OCI-LY1 (cell line): ENCODE measurements around the gene INSR.

Experiments
- H2AFZ ChIP-seq: fragments of 200-600 bp; sonication (generic), shearing (Covaris generic); 2 replicates; pipeline ENCODE4 v1.6.0; 2014; ENCODE audit warnings: antibody characterized with exemption, mild to moderate bottlenecking, low read length
- H3F3A ChIP-seq: fragments of 200-600 bp; sonication (generic), shearing (Covaris generic); 2 replicates; pipeline ENCODE4 v1.6.0; 2014; ENCODE audit warnings: mild to moderate bottlenecking, antibody characterized with exemption, low read length, moderate library complexity; ENCODE audit not compliant: insufficient read depth
- H3K27ac ChIP-seq: fragments of 200-600 bp; sonication (generic); 2 replicates; pipeline ENCODE4 v1.5.1; 2014; ENCODE audit warnings: low read length, mixed run types, mild to moderate bottlenecking, low read depth; ENCODE audit not compliant: poor library complexity, severe bottlenecking
- H3K27me3 ChIP-seq: fragments of 200-600 bp; sonication (generic); 2 replicates; pipeline ENCODE4 v1.6.0; 2014; ENCODE audit warnings: antibody characterized with exemption, mild to moderate bottlenecking, low read length, moderate library complexity; ENCODE audit not compliant: insufficient read depth
- H3K36me3 ChIP-seq: fragments of 200-600 bp; sonication (generic); 2 replicates; pipeline ENCODE4 v1.6.1; 2014; ENCODE audit warnings: mild to moderate bottlenecking, antibody characterized with exemption, low read length, moderate library complexity, mixed read lengths; ENCODE audit not compliant: insufficient read depth
- H3K4me1 ChIP-seq: fragments of 200-600 bp; sonication (generic); 2 replicates; pipeline ENCODE4 v1.5.1; 2014; ENCODE audit warnings: mild to moderate bottlenecking, low read length, moderate library complexity; ENCODE audit not compliant: insufficient read depth, severe bottlenecking
- H3K4me2 ChIP-seq: fragments of 200-600 bp; sonication (generic), shearing (Covaris generic); 2 replicates; pipeline ENCODE4 v1.6.1; 2014; ENCODE audit warnings: low read length
- H3K4me3 ChIP-seq: fragments of 200-600 bp; sonication (generic); 2 replicates; pipeline ENCODE4 v1.5.1; 2014; ENCODE audit warnings: low read length, low read depth, mild to moderate bottlenecking, mixed read lengths; ENCODE audit not compliant: poor library complexity, severe bottlenecking
- H3K79me2 ChIP-seq: fragments of 200-600 bp; shearing (Covaris generic); 2 replicates; pipeline ENCODE4 v1.6.1; 2016; ENCODE audit warnings: mixed run types, low read length, mixed read lengths; ENCODE audit not compliant: insufficient read depth
- H3K9ac ChIP-seq: fragments of 200-600 bp; sonication (generic), shearing (Covaris generic); 2 replicates; pipeline ENCODE4 v1.6.1; 2014; ENCODE audit warnings: mild to moderate bottlenecking, low read length, mixed read lengths
- H3K9me2 ChIP-seq: fragments of 200-600 bp; sonication (generic), shearing (Covaris generic); 2 replicates; pipeline ENCODE4 v1.6.1; 2014; ENCODE audit warnings: low read depth, mild to moderate bottlenecking, low read length, mixed read lengths
- H3K9me3 ChIP-seq: fragments of 200-600 bp; shearing (Covaris generic); 2 replicates; pipeline ENCODE4 v1.6.1; 2014; ENCODE audit warnings: low read length, mixed read lengths
- H4K20me1 ChIP-seq: fragments of 200-600 bp; sonication (generic), shearing (Covaris generic); 2 replicates; pipeline ENCODE4 v1.6.0; 2016; ENCODE audit warnings: mild to moderate bottlenecking, low read length; ENCODE audit not compliant: insufficient read depth
- EZH2 ChIP-seq: fragments of 200-600 bp; sonication (generic), shearing (Covaris generic); IDR thresholded peaks from 2 replicates; pipeline ENCODE4 v1.8.0; 2017; ENCODE audit warnings: borderline replicate concordance, mixed run types, mild to moderate bottlenecking, antibody characterized with exemption, low read length, moderate library complexity, mixed read lengths
- TF ChIP-seq, protein P1 (sequence below): fragments of 200-600 bp; sonication (generic), shearing (Covaris generic); IDR thresholded peaks from 2 replicates; pipeline ENCODE4 v1.5.1; 2017; ENCODE audit warnings: mild to moderate bottlenecking, antibody characterized with exemption, low read length, moderate library complexity, mixed read lengths

The INSR gene

DNA sequence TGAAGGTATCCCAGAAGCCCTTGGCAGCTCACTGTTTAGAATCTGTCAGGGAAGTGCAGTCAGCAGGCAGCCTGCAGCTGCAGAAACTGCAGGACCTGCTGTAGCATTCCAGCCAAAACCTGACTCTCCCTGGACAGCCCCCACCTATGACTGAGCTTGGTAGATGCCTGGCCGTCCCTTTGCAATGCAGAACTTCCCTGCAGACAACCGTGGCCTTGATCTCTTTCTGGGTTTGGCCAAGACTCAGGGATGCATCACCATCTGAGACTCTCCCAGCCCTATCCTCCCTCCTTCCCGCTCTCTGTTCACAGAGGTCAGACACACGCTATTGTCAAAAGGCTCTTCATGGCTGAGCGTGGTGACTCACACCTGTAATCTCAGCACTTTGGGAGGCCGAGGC is 125.3 kb downstream of the INSR start:
- Histone ChIP-seq H3F3A (no peaks in the 10 kb centered on the region), H3K9me2 (no peaks in the 10 kb centered on the region), H3K27me3 (peaks cover 2% of the 10 kb centered on the region; the same call in 1 of the 2 replicates), H3K4me2 (no peak overlapping the region), H3K36me3 (no peaks in the 10 kb centered on the region; the same call in 1 of the 2 replicates), H3K4me3 (no peak overlapping the region), H3K9ac (no peak overlapping the region), H3K79me2 (no peaks in the 10 kb centered on the region), H3K4me1 (no peaks in the 10 kb centered on the region), H4K20me1 (no peaks in the 10 kb centered on the region), H3K27ac (no peak overlapping the region), H2AFZ (no peak overlapping the region), H3K9me3 (no peaks in the 10 kb centered on the region)
- TF ChIP-seq EZH2: no peak
- TF ChIP-seq, protein P1, sequence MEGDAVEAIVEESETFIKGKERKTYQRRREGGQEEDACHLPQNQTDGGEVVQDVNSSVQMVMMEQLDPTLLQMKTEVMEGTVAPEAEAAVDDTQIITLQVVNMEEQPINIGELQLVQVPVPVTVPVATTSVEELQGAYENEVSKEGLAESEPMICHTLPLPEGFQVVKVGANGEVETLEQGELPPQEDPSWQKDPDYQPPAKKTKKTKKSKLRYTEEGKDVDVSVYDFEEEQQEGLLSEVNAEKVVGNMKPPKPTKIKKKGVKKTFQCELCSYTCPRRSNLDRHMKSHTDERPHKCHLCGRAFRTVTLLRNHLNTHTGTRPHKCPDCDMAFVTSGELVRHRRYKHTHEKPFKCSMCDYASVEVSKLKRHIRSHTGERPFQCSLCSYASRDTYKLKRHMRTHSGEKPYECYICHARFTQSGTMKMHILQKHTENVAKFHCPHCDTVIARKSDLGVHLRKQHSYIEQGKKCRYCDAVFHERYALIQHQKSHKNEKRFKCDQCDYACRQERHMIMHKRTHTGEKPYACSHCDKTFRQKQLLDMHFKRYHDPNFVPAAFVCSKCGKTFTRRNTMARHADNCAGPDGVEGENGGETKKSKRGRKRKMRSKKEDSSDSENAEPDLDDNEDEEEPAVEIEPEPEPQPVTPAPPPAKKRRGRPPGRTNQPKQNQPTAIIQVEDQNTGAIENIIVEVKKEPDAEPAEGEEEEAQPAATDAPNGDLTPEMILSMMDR: no peak

DNA sequence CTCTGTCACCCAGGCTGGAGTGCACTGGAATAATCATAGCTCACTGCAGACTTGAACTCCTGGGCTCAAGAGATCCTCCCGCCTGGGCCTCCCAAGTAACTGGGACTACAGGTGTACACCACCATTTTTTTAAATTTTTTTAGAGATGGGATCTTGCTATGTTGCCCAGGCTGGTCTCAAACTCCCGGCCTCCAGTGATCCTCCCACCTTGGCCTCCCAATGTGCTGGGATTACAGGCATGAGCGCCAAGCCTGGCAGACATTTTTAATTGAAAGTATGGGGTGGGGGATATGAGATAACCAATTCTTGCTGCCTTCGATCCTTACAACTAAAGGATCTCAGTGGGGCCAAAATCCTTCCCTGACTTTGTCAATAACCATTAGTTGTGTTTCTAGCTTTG is 132.9 kb downstream of the INSR start:
- Histone ChIP-seq H3K9me3 (no peaks in the 10 kb centered on the region), H3F3A (no peaks in the 10 kb centered on the region), H3K4me1 (peaks cover 7% of the 10 kb centered on the region), H3K9me2 (no peaks in the 10 kb centered on the region), H3K79me2 (no peaks in the 10 kb centered on the region), H4K20me1 (no peaks in the 10 kb centered on the region), H3K4me2 (no peak overlapping the region), H3K27ac (no peak overlapping the region), H3K4me3 (no peak overlapping the region), H2AFZ (no peak overlapping the region), H3K9ac (no peak overlapping the region), H3K27me3 (no peaks in the 10 kb centered on the region), H3K36me3 (no peaks in the 10 kb centered on the region)
- TF ChIP-seq EZH2: no peak
- TF ChIP-seq, protein P1: no peak

DNA sequence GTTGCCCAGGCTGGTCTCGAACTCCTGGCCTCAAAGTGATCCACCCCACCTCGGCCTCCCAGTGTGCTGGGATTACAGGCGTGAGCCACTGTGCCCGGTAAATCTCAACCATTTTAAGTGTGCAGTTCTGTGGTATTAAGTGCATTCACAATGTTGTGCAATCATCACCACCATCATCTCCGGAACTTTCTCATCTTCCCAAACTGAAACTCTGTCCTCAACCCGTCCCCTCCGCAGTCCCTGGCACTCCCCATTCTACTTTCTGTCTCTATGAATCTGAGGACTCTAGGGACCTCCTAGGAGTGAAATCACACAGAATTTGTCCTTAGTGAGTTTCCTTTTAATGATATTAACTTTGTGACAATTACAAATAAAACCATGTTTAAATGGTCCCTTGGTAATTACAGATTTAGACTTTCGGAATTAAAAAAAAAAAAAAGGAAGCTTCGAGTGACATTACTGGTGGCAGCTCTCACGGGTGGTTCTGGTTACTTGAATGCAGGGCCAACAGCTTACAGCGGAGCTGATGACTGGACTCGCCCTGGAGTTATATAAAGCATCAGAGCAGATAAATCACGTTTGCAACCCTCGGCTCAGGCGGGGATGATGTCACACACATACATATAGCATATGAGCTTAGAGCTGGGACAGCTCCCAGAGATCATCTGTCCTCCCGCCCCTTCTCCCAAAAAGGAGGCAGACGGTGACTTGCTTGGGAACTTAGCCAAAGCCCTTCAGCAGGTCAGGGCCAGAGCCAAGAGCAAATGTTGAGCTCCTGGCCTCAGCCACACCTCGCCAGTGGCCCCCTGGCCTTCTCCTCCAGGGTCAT is 134.9 kb downstream of the INSR start:
- TF ChIP-seq EZH2: no peak
- TF ChIP-seq, protein P1: no peak
- H3K9me3 ChIP-seq: no peaks in the 10 kb centered on the region
- no peak overlapping the region for H3K4me2 ChIP-seq
- H3K36me3 ChIP-seq: no peaks in the 10 kb centered on the region
- no peak overlapping the region for H3K9ac ChIP-seq
- H3K27me3 ChIP-seq: no peaks in the 10 kb centered on the region
- no peak overlapping the region for H3K27ac ChIP-seq
- H3F3A ChIP-seq: no peaks in the 10 kb centered on the region
- peaks cover 7% of the 10 kb centered on the region for H3K4me1 ChIP-seq
- H2AFZ ChIP-seq: no peak overlapping the region
- H3K4me3 ChIP-seq: no peak overlapping the region
- no peaks in the 10 kb centered on the region for H4K20me1 ChIP-seq
- no peaks in the 10 kb centered on the region for H3K9me2 ChIP-seq
- H3K79me2 ChIP-seq: no peaks in the 10 kb centered on the region
